GM13977 (cell line): Measurements from ENCODE around the gene MX1.
A peak's percentile ranks its signal among the peaks of the same experiment; 100 is the strongest.
"Not testable (repeated sequence)": the region's sequence is repeated elsewhere in the genome, so short reads cannot be mapped to it uniquely, and the experiment has no call there.

Source experiments
- DNase-seq: peaks from one replicate; pipeline ENCODE4 v3.0.0; 2012; ENCODE audit warnings: low spot score
- CTCF ChIP-seq: IDR thresholded peaks from 2 replicates; pipeline ENCODE4 v1.5.1; 2012; ENCODE audit warnings: mild to moderate bottlenecking, control low read depth; ENCODE audit not compliant: insufficient read depth; ENCODE audit errors: extremely low read depth, missing control alignments
- in situ Hi-C: fragments of 300-500 bp; cut with MboI; formaldehyde crosslinking; loops from one replicate; pipeline ENCODE4 v1.12.0; 2022; ENCODE audit warnings: low sequenced_read_pairs, low pct_unique_long_range_greater_than_20kb, mixed read lengths, inconsistent platforms; ENCODE audit not compliant: unreplicated experiment

The MX1 gene

DNA sequence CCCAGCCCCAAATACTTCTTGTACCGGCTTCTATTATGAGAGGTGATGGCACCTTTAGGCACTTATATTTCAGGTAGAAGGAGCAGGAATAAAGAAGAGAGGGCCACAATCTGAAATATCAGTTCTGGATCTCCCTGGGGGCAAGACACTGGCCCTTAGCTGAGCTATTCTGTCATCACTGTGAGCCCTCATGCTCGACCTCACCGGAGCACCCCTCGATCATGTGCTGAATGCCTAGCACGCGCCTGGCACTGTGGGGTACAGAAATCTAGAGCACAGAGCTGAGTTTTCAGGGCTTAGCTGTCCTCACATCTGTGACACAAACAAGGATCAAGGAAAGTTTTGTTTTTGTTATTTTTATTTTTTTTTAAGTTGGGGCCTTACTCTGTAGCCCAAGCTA, 7.6 kb upstream of the MX1 start:
- TF ChIP-seq CTCF, result no peak
- DNase-seq, result no peak
- in situ Hi-C loops, result no loop called here

DNA sequence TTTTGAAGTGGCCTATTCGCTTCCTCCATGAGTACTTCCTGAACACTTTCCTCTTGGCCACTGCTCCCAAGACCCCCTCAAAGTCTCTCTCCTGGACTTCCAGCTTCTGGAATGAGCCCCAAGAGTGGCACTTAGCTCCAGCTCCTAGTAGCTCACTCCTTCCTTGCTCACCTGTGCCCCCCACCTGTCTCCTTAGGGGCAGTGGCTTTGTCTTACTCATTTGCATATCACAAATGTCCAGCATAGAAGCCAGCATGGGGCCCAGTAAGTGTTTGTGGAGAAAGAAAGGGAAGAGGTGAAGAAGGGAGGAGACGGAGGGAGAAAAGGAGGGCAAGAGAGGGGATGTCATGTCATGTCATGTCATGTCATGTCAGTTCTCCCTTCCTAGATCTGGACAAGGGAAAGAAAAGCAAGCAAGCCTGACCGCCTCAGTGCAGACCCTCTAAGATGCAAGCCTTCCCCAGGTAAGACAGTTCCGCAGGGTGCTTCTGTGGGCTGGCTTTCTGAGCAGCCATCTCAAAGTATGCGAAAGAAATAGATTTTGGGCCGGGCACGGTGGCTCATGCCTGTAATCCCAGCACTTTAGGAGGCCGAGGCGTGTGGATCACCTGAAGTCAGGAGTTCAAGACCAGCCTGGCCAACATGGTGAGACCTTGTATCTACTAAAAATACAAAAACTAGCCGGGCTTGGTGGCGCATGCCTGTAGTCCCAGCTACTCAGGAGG, 6.9 kb upstream of the MX1 start:
- no peak for DNase-seq
- in situ Hi-C loops, result no loop called here
- TF ChIP-seq CTCF, result no peak

- TF ChIP-seq CTCF, result no peak
- in situ Hi-C loops, result no loop called here
- peak; percentile 53 for DNase-seq
Observed at GRCh38 chr21:41419921-41420862, 5.8 kb upstream of the MX1 start.

- in situ Hi-C loops, DNase-seq: not testable (repeated sequence)
Observed at GRCh38 chr21:41420998-41421397, 5.0 kb upstream of the MX1 start.

- in situ Hi-C loops, result no loop called here
- DNase-seq, result no peak
- TF ChIP-seq CTCF, result no peak
Observed at GRCh38 chr21:41422546-41423304, 3.3 kb upstream of the MX1 start.

DNA sequence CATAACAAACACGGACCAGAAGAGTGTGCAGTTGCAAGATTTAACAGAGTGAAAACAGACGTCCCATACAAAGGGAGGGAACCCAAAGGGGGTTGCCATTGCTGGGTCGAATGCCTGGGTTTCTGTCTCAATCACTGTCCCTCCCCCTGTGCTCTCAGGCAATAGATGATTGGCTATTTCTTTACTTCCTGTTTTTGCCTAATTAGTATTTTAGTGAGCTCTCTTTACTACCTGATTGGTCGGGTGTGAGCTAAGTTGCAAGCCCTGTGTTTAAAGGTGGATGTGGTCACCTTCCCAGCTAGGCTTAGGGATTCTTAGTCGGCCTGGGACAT, 2.8 kb upstream of the MX1 start:
- in situ Hi-C loops, result not testable (repeated sequence)

GRCh38 chr21:41425588-41425953, 468 bp upstream of the MX1 start:
- no peak for DNase-seq
- in situ Hi-C loops, result no loop called here
- TF ChIP-seq CTCF, result no peak

More for the DNA sequence above, 2.8 kb upstream of the MX1 start:
- DNase-seq, result not testable (repeated sequence)
